Breast epithelium (tissue), 4 donors: ENCODE results near the gene BACH2. TPM values are rescaled to one million over a fixed set of nuclear protein-coding genes. Genes with fewer than 3 reads are reported as not detected.

Experiments used
- DNase-seq, 2 donors: peaks; one replicate each; pipeline ENCODE4 v3.0.0-alpha.2; 2019; ENCODE audit warnings: low spot score in 2 of 2
- H3K27ac ChIP-seq, 2 donors: fragments of 200-600 bp; sonication (generic) in 1 of 2; one replicate each; pipeline ENCODE4 v1.5.1; 2016 to 2019; ENCODE audit warnings: mild to moderate bottlenecking in 1 of 2
- H3K27me3 ChIP-seq, 2 donors: fragments of 200-600 bp; sonication (generic) in 1 of 2; one replicate each; pipeline versions ENCODE4 v1.5.1 to v1.6.0; 2017 to 2019; ENCODE audit warnings: control low read depth in 1 of 2, mild to moderate bottlenecking in 1 of 2
- H3K36me3 ChIP-seq: fragments of 200-600 bp; one replicate; pipeline ENCODE4 v1.5.1; 2019
- H3K4me1 ChIP-seq, 2 donors: fragments of 200-600 bp; sonication (generic); one replicate each; pipeline ENCODE4 v1.5.1; 2016 to 2019; ENCODE audit warnings: control low read depth in 1 of 2
- H3K4me3 ChIP-seq, 3 donors: fragments of 200-600 bp; sonication (generic); 1 replicate in 2 of 3; 2 replicates in 1 of 3; pipeline ENCODE4 v1.5.1; 2016 to 2019; ENCODE audit warnings: mild to moderate bottlenecking in 3 of 3, moderate library complexity in 2 of 3
- H3K9me3 ChIP-seq, 2 donors: fragments of 200-600 bp; sonication (generic) in 1 of 2; one replicate each; pipeline ENCODE4 v1.5.1; 2016 to 2019; ENCODE audit warnings: control low read depth in 1 of 2
- CTCF ChIP-seq, 3 donors: fragments of 450-650 bp; IDR thresholded peaks; one replicate each; pipeline ENCODE4 v1.5.1; 2016 to 2017; ENCODE audit warnings: antibody characterized with exemption in 3 of 3, mild to moderate bottlenecking in 3 of 3, moderate library complexity in 3 of 3
- POLR2A ChIP-seq: fragments of 450-650 bp; IDR thresholded peaks from one replicate; pipeline ENCODE4 v1.6.1; 2016; ENCODE audit warnings: antibody characterized with exemption, mild to moderate bottlenecking, moderate library complexity
- POLR2AphosphoS5 ChIP-seq, 3 donors: sonication (generic); formaldehyde crosslinking; IDR thresholded peaks; one replicate each; pipeline ENCODE4 v1.6.1; 2017; ENCODE audit warnings: antibody characterized with exemption in 3 of 3
- intact Hi-C: fragments of 100-400 bp; cut with DNase I; formaldehyde crosslinking; loops from one replicate; pipeline ENCODE4 v1.15.1; 2023; ENCODE audit warnings: low total_unique reads
- total RNA-seq, 3 donors: library from RNA; depleted of rRNA; stranded (reverse); fragments of >200 nt; gene quantifications; one replicate each; pipeline ENCODE4 v1.1.0, GENCODE V29; 2016

BACH2 gene
- total RNA-seq, 3 donors from 2014 or later: 6.2 to 13.8 (median 7.0) TPM

GRCh38 chr6:90231308-90231707, 65.3 kb downstream of the BACH2 start:
- Histone ChIP-seq H3K27me3 (no peaks in the 10 kb centered on the region), H3K9me3 (no peaks in the 10 kb centered on the region), H3K4me3 (no peak overlapping the region), H3K4me1 (no peaks in the 10 kb centered on the region), H3K36me3 (no peaks in the 10 kb centered on the region), H3K27ac (no peak overlapping the region)
- DNase-seq: no peak
- TF ChIP-seq POLR2A: no peak
- TF ChIP-seq POLR2AphosphoS5 (IDR thresholded peaks at IDR 0.05): no peak
- no peak for TF ChIP-seq CTCF (IDR thresholded peaks at IDR 0.05)
- intact Hi-C loops: no loop called here

GRCh38 chr6:90230548-90231215, 66.0 kb downstream of the BACH2 start:
- intact Hi-C loops: no loop called here
- no peaks in the 10 kb centered on the region for H3K9me3 ChIP-seq
- no peak overlapping the region for H3K27ac ChIP-seq
- no peak overlapping the region for H3K4me3 ChIP-seq
- no peaks in the 10 kb centered on the region for H3K4me1 ChIP-seq
- no peak for DNase-seq
- H3K27me3 ChIP-seq: no peaks in the 10 kb centered on the region
- TF ChIP-seq POLR2A: no peak
- TF ChIP-seq POLR2AphosphoS5 (IDR thresholded peaks at IDR 0.05): no peak
- TF ChIP-seq CTCF (IDR thresholded peaks at IDR 0.05): no peak
- no peaks in the 10 kb centered on the region for H3K36me3 ChIP-seq

GRCh38 chr6:90229331-90230010, 67.2 kb downstream of the BACH2 start:
- no peaks in the 10 kb centered on the region for H3K36me3 ChIP-seq
- intact Hi-C loops: no loop called here
- no peak overlapping the region for H3K27ac ChIP-seq
- TF ChIP-seq POLR2AphosphoS5 (IDR thresholded peaks at IDR 0.05) (no peak), POLR2A (no peak), CTCF (IDR thresholded peaks at IDR 0.05) (no peak)
- no peak overlapping the region for H3K4me3 ChIP-seq
- no peaks in the 10 kb centered on the region for H3K4me1 ChIP-seq
- H3K9me3 ChIP-seq: no peaks in the 10 kb centered on the region
- DNase-seq: no peak
- no peaks in the 10 kb centered on the region for H3K27me3 ChIP-seq

GRCh38 chr6:90227673-90228072, 69.0 kb downstream of the BACH2 start:
- Histone ChIP-seq H3K4me3 (no peak overlapping the region), H3K4me1 (no peaks in the 10 kb centered on the region), H3K27me3 (no peaks in the 10 kb centered on the region), H3K36me3 (no peaks in the 10 kb centered on the region), H3K9me3 (peaks cover 0 to 9% of the 10 kb centered on the region in 2 donors), H3K27ac (no peak overlapping the region)
- no peak for DNase-seq
- intact Hi-C loops: no loop called here
- no peak for TF ChIP-seq POLR2A
- TF ChIP-seq POLR2AphosphoS5 (IDR thresholded peaks at IDR 0.05): no peak
- no peak for TF ChIP-seq CTCF (IDR thresholded peaks at IDR 0.05)

- Histone ChIP-seq H3K4me1 (no peaks in the 10 kb centered on the region), H3K9me3 (peaks cover 0 to 9% of the 10 kb centered on the region in 2 donors), H3K27ac (no peak overlapping the region), H3K36me3 (no peaks in the 10 kb centered on the region), H3K27me3 (no peaks in the 10 kb centered on the region), H3K4me3 (no peak overlapping the region)
- intact Hi-C loops: no loop called here
- no peak for DNase-seq
- TF ChIP-seq POLR2A (no peak), CTCF (IDR thresholded peaks at IDR 0.05) (no peak), POLR2AphosphoS5 (IDR thresholded peaks at IDR 0.05) (no peak)
Observed at GRCh38 chr6:90227213-90227612, 69.4 kb downstream of the BACH2 start.
